Activated CD4-positive, alpha-beta T cell treated with anti-CD3 and anti-CD28 coated beads, Interleukin-2, amount 10 ng/mL, durations not matched to agents 7 days and 5 days (primary cell): Measurements from ENCODE around the gene ZNF766. TPM values are rescaled to one million over a fixed set of nuclear protein-coding genes. Genes with fewer than 3 reads are reported as not detected.

Experiments
- CTCF ChIA-PET: fragments of 350-600 bp; sonication (Branson Sonifier 250); formaldehyde crosslinking; loops from one replicate; lab custom pipeline; 2021; ENCODE audit warnings: antibody characterized with exemption; lab: Charles Lee
- POLR2A ChIA-PET: fragments of 350-600 bp; sonication (Branson Sonifier 250); formaldehyde crosslinking; loops from one replicate; lab custom pipeline; 2021; ENCODE audit warnings: antibody characterized with exemption; lab: Charles Lee
- DNase-seq: peaks from one replicate; pipeline ENCODE4 v3.0.0-alpha.2; 2020
- H3K27ac Mint-ChIP-seq: one replicate; pipeline ENCODE4 v1.8.0; 2021; ENCODE audit warnings: mild to moderate bottlenecking, moderate library complexity, mixed read lengths
- H3K27me3 Mint-ChIP-seq: one replicate; pipeline ENCODE4 v1.8.0; 2021; ENCODE audit warnings: mixed read lengths
- H3K36me3 Mint-ChIP-seq: one replicate; pipeline ENCODE4 v1.8.0; 2021; ENCODE audit warnings: low read depth, mixed read lengths
- H3K4me1 Mint-ChIP-seq: one replicate; pipeline ENCODE4 v1.8.0; 2021; ENCODE audit warnings: mixed read lengths
- H3K4me3 Mint-ChIP-seq: one replicate; pipeline ENCODE4 v1.8.0; 2021; ENCODE audit warnings: mild to moderate bottlenecking, moderate library complexity, mixed read lengths
- H3K9me3 Mint-ChIP-seq: one replicate; pipeline ENCODE4 v1.8.0; 2021; ENCODE audit warnings: mixed read lengths
- microRNA-seq: library from miRNA; unstranded; fragments of <30 nt; microRNA quantifications from one replicate; pipeline ENCODE4 v1.2.0, GENCODE V29; 2021; ENCODE audit warnings: borderline microRNAs expressed, borderline replicate concordance
- total RNA-seq, 2 experiments: library from RNA; stranded (reverse); gene quantifications; one replicate each; pipeline ENCODE4 v1.2.3, GENCODE V29; 2021

The ZNF766 gene
- total RNA-seq, 2 experiments from 2014 or later = 23.3 to 24.0 TPM

DNA sequence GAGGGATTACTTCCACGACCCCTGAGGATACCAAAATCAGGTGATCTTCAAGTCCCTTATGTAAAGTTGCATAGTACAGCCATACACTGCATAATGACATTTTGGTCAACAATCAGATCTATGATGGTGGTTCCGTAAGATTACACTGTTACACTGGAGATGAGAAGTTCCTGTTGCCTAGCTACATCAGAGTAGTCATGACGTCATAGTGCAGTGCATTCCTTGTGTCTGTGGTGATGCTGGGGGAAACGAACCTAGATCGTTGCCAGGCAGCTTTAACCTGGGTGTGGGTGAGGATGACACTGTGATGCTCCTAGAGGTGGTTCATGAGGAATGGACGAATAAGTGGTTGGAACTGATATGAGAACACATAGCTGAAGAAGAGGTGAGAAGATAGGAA is 75.8 kb downstream of the ZNF766 start:
- no peaks in the 10 kb centered on the region for H3K27me3 Mint-ChIP-seq
- no peak overlapping the region for H3K4me3 Mint-ChIP-seq
- peaks cover 14% of the 10 kb centered on the region for H3K36me3 Mint-ChIP-seq
- ChIA-PET POLR2A (no interaction called here), CTCF (interaction anchor here (0.6 to 1.3 kb wide), 2 partner anchors 12 to 371 kb away, joined by 3 read pairs; no protein-coding TSS in a partner anchor)
- no peak overlapping the region for H3K27ac Mint-ChIP-seq
- H3K4me1 Mint-ChIP-seq = no peaks in the 10 kb centered on the region
- no peak for DNase-seq
- H3K9me3 Mint-ChIP-seq = peaks cover 26% of the 10 kb centered on the region

Small RNA genes within 50 kb of the gene (microRNA-seq; reads per million reads assigned to microRNA genes)
- gene MIR643 (7.4 reads per million, percentile 35 among the genes with 10 or more reads in this experiment), gene MIR6801 (0.63 reads per million)

Other genes starting within 250 kb of the ZNF766 start
- 1 to 10 TPM; 9.0 to 9.9 TPM for gene ZNF614, start 241.2 kb upstream of the ZNF766 start, total RNA-seq
- gene ZNF432, start 220.7 kb upstream of the ZNF766 start, total RNA-seq = 10 to 100 TPM; 11.9 to 12.6 TPM
- 10 to 100 TPM; 27.7 to 27.9 TPM for gene ZNF841, start 173.8 kb upstream of the ZNF766 start, total RNA-seq
- gene ZNF616, start 129.6 kb upstream of the ZNF766 start, total RNA-seq = 1 to 10 TPM; 7.5 to 8.3 TPM
- gene ZNF836, start 98.0 kb upstream of the ZNF766 start, total RNA-seq = 10 to 100 TPM; 21.7 to 23.5 TPM
- gene PPP2R1A, start 79.5 kb upstream of the ZNF766 start, total RNA-seq = 100 to 1,000 TPM; 184 to 214 TPM
- 10 to 100 TPM; 17.4 to 18.4 TPM for gene ZNF480, start 27.6 kb downstream of the ZNF766 start, total RNA-seq
- 1 to 10 TPM; 2.1 to 2.8 TPM for gene ZNF610, start 66.7 kb downstream of the ZNF766 start, total RNA-seq
- 10 to 100 TPM; 16.1 to 17.8 TPM for gene ZNF880, start 100.3 kb downstream of the ZNF766 start, total RNA-seq
- gene ZNF528, start 128.3 kb downstream of the ZNF766 start, total RNA-seq = 10 to 100 TPM; 19.4 to 19.5 TPM
- gene ZNF534, start 159.6 kb downstream of the ZNF766 start, total RNA-seq = not detected
- gene ZNF578, start 184.0 kb downstream of the ZNF766 start, total RNA-seq = 1 to 10 TPM; 1.9 to 3.0 TPM